Loucy (cell line): ENCODE measurements around the gene OR6K2.

ENCODE experiments used
- H2AFZ ChIP-seq: fragments of 200-600 bp; sonication (generic); 2 replicates; pipeline ENCODE4 v1.6.0; 2016; ENCODE audit warnings: antibody characterized with exemption, mild to moderate bottlenecking, low read length, moderate library complexity
- H3F3A ChIP-seq: fragments of 200-600 bp; 2 replicates; pipeline ENCODE4 v1.6.0; 2016; ENCODE audit warnings: antibody characterized with exemption, low read depth, mild to moderate bottlenecking
- H3K27me3 ChIP-seq: fragments of 200-600 bp; sonication (generic); 2 replicates; pipeline ENCODE4 v1.6.1; 2014; ENCODE audit warnings: low read length, mild to moderate bottlenecking; ENCODE audit not compliant: insufficient read depth, poor library complexity, severe bottlenecking
- H3K36me3 ChIP-seq: fragments of 200-600 bp; sonication (generic); 2 replicates; pipeline ENCODE4 v1.6.1; 2016; ENCODE audit warnings: low read length; ENCODE audit not compliant: insufficient read depth
- H3K4me1 ChIP-seq: fragments of 200-600 bp; sonication (generic); 2 replicates; pipeline ENCODE4 v1.5.1; 2014; ENCODE audit warnings: low read length, mild to moderate bottlenecking; ENCODE audit not compliant: insufficient read depth, poor library complexity, severe bottlenecking
- H3K4me2 ChIP-seq: fragments of 200-600 bp; sonication (generic); 2 replicates; pipeline ENCODE4 v1.6.0; 2014; ENCODE audit warnings: antibody characterized with exemption, low read length, low read depth, mild to moderate bottlenecking; ENCODE audit not compliant: poor library complexity, severe bottlenecking
- H3K4me3 ChIP-seq: fragments of 200-600 bp; sonication (generic); 2 replicates; pipeline ENCODE4 v1.5.1; 2014; ENCODE audit warnings: low read length, mild to moderate bottlenecking, mixed read lengths; ENCODE audit not compliant: poor library complexity, severe bottlenecking
- H3K79me2 ChIP-seq: fragments of 200-600 bp; sonication (generic); 2 replicates; pipeline ENCODE4 v1.6.1; 2014; ENCODE audit warnings: low read length; ENCODE audit not compliant: insufficient read depth
- H3K9ac ChIP-seq: fragments of 200-600 bp; sonication (generic); 2 replicates; pipeline ENCODE4 v1.6.0; 2014; ENCODE audit warnings: mild to moderate bottlenecking, low read depth, low read length, moderate library complexity; ENCODE audit not compliant: poor library complexity, severe bottlenecking
- H3K9me2 ChIP-seq: fragments of 200-600 bp; sonication (generic); replicated peaks from 2 replicates; pipeline ENCODE4 v1.6.1; 2016; ENCODE audit warnings: low read depth, low read length, mixed read lengths
- H3K9me3 ChIP-seq: fragments of 200-600 bp; sonication (generic); 2 replicates; pipeline ENCODE4 v1.6.1; 2014; ENCODE audit warnings: mild to moderate bottlenecking, antibody characterized with exemption, low read length, low read depth; ENCODE audit not compliant: insufficient read depth
- H4K20me1 ChIP-seq: fragments of 200-600 bp; sonication (generic); 2 replicates; pipeline ENCODE4 v1.6.0; 2014; ENCODE audit warnings: antibody characterized with exemption, low read length, mild to moderate bottlenecking; ENCODE audit not compliant: insufficient read depth, poor library complexity, severe bottlenecking
- CTCF ChIP-seq: fragments of 200-600 bp; sonication (generic); conservative IDR thresholded peaks from 2 replicates; pipeline ENCODE4 v1.5.1; 2014; ENCODE audit warnings: mild to moderate bottlenecking, antibody characterized with exemption, low read length
- EZH2phosphoT487 ChIP-seq: fragments of 200-600 bp; IDR thresholded peaks from 2 replicates; pipeline ENCODE4 v1.6.1; 2018; ENCODE audit warnings: antibody characterized with exemption, mild to moderate bottlenecking, moderate library complexity, borderline replicate concordance

The OR6K2 gene

GRCh38 chr1:158720620-158721019 lies 20.2 kb upstream of the OR6K2 start, which contains the start of gene OR6K3:
Gene OR6K3 (minus strand): TSS chr1:158720720. CDS start chr1:158718115, 2,605 bp downstream.
- H3K9me2 ChIP-seq = no peaks in the 10 kb centered on the region
- no peak within 1 kb of the TSS for H2AFZ ChIP-seq
- no peak for TF ChIP-seq EZH2phosphoT487
- no peak for TF ChIP-seq CTCF
- no peaks in the 10 kb centered on the region for H3K79me2 ChIP-seq
- H3K4me2 ChIP-seq = no peak within 1 kb of the TSS
- no peaks in the 10 kb centered on the region for H3K27me3 ChIP-seq
- H3K36me3 ChIP-seq = no peaks in the 10 kb centered on the region
- H4K20me1 ChIP-seq = no peaks in the 10 kb centered on the region
- no peaks in the 10 kb centered on the region for H3K4me1 ChIP-seq
- H3K4me3 ChIP-seq = no peak within 1 kb of the TSS
- H3K9ac ChIP-seq = no peak within 1 kb of the TSS
- H3F3A ChIP-seq = no peaks in the 10 kb centered on the region
- H3K9me3 ChIP-seq = no peaks in the 10 kb centered on the region

GRCh38 chr1:158719664-158720063 lies 19.2 kb upstream of the OR6K2 start:
- no peaks in the 10 kb centered on the region for H4K20me1 ChIP-seq
- no peak overlapping the region for H3K4me3 ChIP-seq
- TF ChIP-seq CTCF (no peak), EZH2phosphoT487 (no peak)
- no peak overlapping the region for H2AFZ ChIP-seq
- no peaks in the 10 kb centered on the region for H3K4me1 ChIP-seq
- H3K36me3 ChIP-seq = no peaks in the 10 kb centered on the region
- H3K4me2 ChIP-seq = no peak overlapping the region
- no peaks in the 10 kb centered on the region for H3K79me2 ChIP-seq
- H3K9me3 ChIP-seq = no peaks in the 10 kb centered on the region
- H3K27me3 ChIP-seq = no peaks in the 10 kb centered on the region
- no peaks in the 10 kb centered on the region for H3K9me2 ChIP-seq
- no peak overlapping the region for H3K9ac ChIP-seq
- H3F3A ChIP-seq = no peaks in the 10 kb centered on the region

GRCh38 chr1:158717344-158717743 lies 16.9 kb upstream of the OR6K2 start:
- TF ChIP-seq EZH2phosphoT487 (no peak), CTCF (no peak)
- Histone ChIP-seq H3K79me2 (no peaks in the 10 kb centered on the region), H4K20me1 (no peaks in the 10 kb centered on the region)

More at GRCh38 chr1:158717344-158717743, 16.9 kb upstream of the OR6K2 start:
- no peaks in the 10 kb centered on the region for H3K4me1 ChIP-seq
- no peaks in the 10 kb centered on the region for H3K9me3 ChIP-seq
- H3K9me2 ChIP-seq = no peaks in the 10 kb centered on the region
- H2AFZ ChIP-seq = no peak overlapping the region
- no peaks in the 10 kb centered on the region for H3F3A ChIP-seq
- H3K27me3 ChIP-seq = no peaks in the 10 kb centered on the region
- no peak overlapping the region for H3K4me3 ChIP-seq
- no peak overlapping the region for H3K4me2 ChIP-seq
- H3K36me3 ChIP-seq = no peaks in the 10 kb centered on the region
- H3K9ac ChIP-seq = no peak overlapping the region
